K562 (cell line): ENCODE results near the gene ZNF485. TPM values are rescaled to one million over a fixed set of nuclear protein-coding genes. Genes with fewer than 3 reads are reported as not detected.

Source experiments
- CREB1 ChIP-seq, 2 experiments: sonication (generic) in 1 of 2; formaldehyde crosslinking in 1 of 2; IDR thresholded peaks; 2 replicates each; pipeline versions ENCODE4 v1.6.1 to v1.8.0; 2012 to 2022; ENCODE audit warnings: inconsistent platforms in 1 of 2, mild to moderate bottlenecking in 1 of 2, missing genetic modification reagents in 1 of 2, moderate library complexity in 1 of 2
- EZH2 ChIP-seq: IDR thresholded peaks from 2 replicates; pipeline ENCODE4 v1.6.1; 2012; ENCODE audit warnings: low read depth, mild to moderate bottlenecking, inconsistent platforms, low read length, borderline replicate concordance
- FOXA1 ChIP-seq: fragments of 450-650 bp; IDR thresholded peaks from 2 replicates; pipeline ENCODE4 v1.6.1; 2016; ENCODE audit warnings: mild to moderate bottlenecking, borderline replicate concordance
- MED1 ChIP-seq: sonication (generic); formaldehyde crosslinking; IDR thresholded peaks from 2 replicates; pipeline ENCODE4 v1.8.1; 2023; ENCODE audit warnings: missing genetic modification reagents, borderline replicate concordance
- NFXL1 ChIP-seq: fragments of 450-650 bp; formaldehyde crosslinking; IDR thresholded peaks from 2 replicates; pipeline ENCODE4 v1.4.0; 2021; ENCODE audit warnings: mild to moderate bottlenecking
- RAD21 ChIP-seq, 2 experiments: fragments of 250-450 bp in 1 of 2; fragments of 450-650 bp in 1 of 2; sonication (Bioruptor Pico) in 1 of 2; formaldehyde crosslinking in 1 of 2; IDR thresholded peaks in 1 of 2; conservative IDR thresholded peaks in 1 of 2; 2 replicates each; pipeline versions ENCODE4 v1.4.0 to v1.8.0; 2020 to 2022; ENCODE audit warnings: mild to moderate bottlenecking in 2 of 2, moderate library complexity in 1 of 2
- RFX1 ChIP-seq: fragments of 450-650 bp; IDR thresholded peaks from 2 replicates; pipeline ENCODE4 v1.6.1; 2016; ENCODE audit warnings: mild to moderate bottlenecking, moderate library complexity
- ZBTB43 ChIP-seq: sonication (generic); formaldehyde crosslinking; IDR thresholded peaks from 2 replicates; pipeline ENCODE4 v1.8.0; 2023; ENCODE audit warnings: mild to moderate bottlenecking, missing genetic modification reagents
- ZNF280B ChIP-seq: fragments of 250-450 bp; sonication (Bioruptor Pico); IDR thresholded peaks from 2 replicates; pipeline ENCODE4 v1.5.1; 2021; ENCODE audit warnings: mild to moderate bottlenecking
- ZNF282 ChIP-seq: sonication (generic); formaldehyde crosslinking; IDR thresholded peaks from 2 replicates; pipeline ENCODE4 v1.8.1; 2023; ENCODE audit warnings: missing genetic modification reagents
- polyA plus RNA-seq, 8 experiments: library from polyadenylated mRNA; depleted of rRNA in 4 of 8; stranded (reverse) in 5 of 8; unstranded in 3 of 8; fragments of >200 nt; fragmentation: Nextera tagmentation in 2 of 8; fragmentation: Illumina TruSeq in 1 of 8; extraction: Ambion mirVana in 2 of 8; extraction: Trizol in 1 of 8; gene quantifications; 2 replicates each; pipeline versions ENCODE4 v1.2.1 to v1.2.3, GENCODE V29; 2011 to 2014; ENCODE audit warnings: inconsistent platforms in 1 of 8, missing spikeins in 1 of 8
- total RNA-seq, 7 experiments: library from RNA; depleted of rRNA in 6 of 7; stranded (reverse); fragments of >200 nt in 6 of 7; fragmentation: Illumina TruSeq in 2 of 7; extraction: Trizol in 2 of 7; gene quantifications; 2 replicates each; pipeline versions ENCODE4 v1.2.1 to v1.2.3, GENCODE V29; 2011 to 2021; ENCODE audit warnings: low replicate concordance in 1 of 7
- TF ChIP-seq, protein P1 (sequence below): fragments of 200-800 bp; sonication (Bioruptor generic); IDR thresholded peaks from 2 replicates; pipeline ENCODE4 v1.6.1; 2017; ENCODE audit warnings: missing genetic modification characterization, missing compliant biosample characterization
- TF ChIP-seq, protein P2 (sequence below): IDR thresholded peaks from 3 replicates; pipeline ENCODE4 v1.6.1; 2011; ENCODE audit warnings: borderline replicate concordance, mild to moderate bottlenecking; ENCODE audit not compliant: insufficient read length, insufficient read depth
- TF ChIP-seq, protein P3 (sequence below): fragments of 450-650 bp; formaldehyde crosslinking; IDR thresholded peaks from 2 replicates; pipeline ENCODE4 v1.4.0; 2022; ENCODE audit warnings: missing genetic modification characterization
- TF ChIP-seq, protein P4 (sequence below): fragments of 450-650 bp; conservative IDR thresholded peaks from 2 replicates; pipeline ENCODE4 v1.6.1; 2016; ENCODE audit warnings: missing genetic modification characterization, low read depth, mild to moderate bottlenecking, missing compliant biosample characterization, moderate library complexity

ZNF485 gene
- total and polyA plus RNA-seq, 9 of the 15 experiments (the other 6 are each of a cell fraction or from before 2014, with no cell fraction given), result 8.0 to 18.7 (median 11.9) TPM

DNA sequence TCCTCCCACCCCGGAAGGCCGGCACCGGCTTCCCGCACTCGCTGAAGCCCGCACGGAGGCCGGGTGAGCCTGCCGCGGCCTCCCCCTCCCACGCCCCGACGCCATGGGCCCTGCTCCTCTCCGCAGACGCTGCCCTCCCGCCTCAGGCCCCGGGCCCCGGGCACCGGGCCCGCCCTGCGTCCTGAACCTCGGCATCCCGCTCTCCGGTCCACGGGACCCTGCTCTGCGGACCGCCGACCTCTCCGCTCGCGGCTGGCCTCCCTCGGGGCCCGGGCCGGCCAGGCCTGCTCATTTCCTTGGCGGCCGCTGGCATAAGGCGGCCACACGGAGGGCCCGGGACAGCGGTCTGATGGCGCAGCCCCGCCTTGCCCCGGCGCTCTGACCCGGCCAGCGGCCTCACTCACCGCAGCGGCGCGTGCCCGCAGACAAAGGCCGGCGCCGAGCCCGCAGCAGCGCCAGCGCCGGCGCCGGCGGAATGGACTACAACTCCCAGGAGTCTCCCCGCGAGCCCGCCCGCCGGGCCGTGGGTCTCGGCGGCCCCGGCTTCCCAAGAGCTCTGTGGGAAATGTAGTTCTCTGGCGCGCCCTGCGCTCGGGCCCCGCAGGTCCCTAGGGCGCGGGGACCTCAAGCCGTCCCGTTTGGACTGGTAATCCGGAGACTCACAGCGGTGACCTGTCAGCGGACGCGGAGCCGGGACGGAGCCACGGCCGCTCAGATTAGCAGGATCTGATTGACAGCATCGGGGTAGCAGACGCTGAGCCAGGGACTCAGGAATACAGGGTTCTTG is 42.4 kb downstream of the ZNF485 start, which contains the start of gene ZNF32 (continued):
- TF ChIP-seq ZBTB43 (CRISPR knock-in tag) (no peak), FOXA1 (no peak), ZNF282 (CRISPR knock-in tag) (no peak; the same call in 1 of the 2 replicates), EZH2 (no peak), RAD21 (CRISPR knock-in tag; conservative IDR thresholded peaks at IDR 0.05 in 1 of 2, IDR thresholded peaks at IDR 0.05 in 1 of 2) (no peak), RFX1 (no peak), CREB1 (IDR thresholded peaks at IDR 0.05) (no peak), CREB1 (CRISPR knock-in tag; IDR thresholded peaks at IDR 0.05) (no peak; the same call in 1 of the 2 replicates), MED1 (CRISPR knock-in tag) (no peak), ZNF280B (CRISPR knock-in tag) (no peak), NFXL1 (no peak)
- TF ChIP-seq, protein P1, sequence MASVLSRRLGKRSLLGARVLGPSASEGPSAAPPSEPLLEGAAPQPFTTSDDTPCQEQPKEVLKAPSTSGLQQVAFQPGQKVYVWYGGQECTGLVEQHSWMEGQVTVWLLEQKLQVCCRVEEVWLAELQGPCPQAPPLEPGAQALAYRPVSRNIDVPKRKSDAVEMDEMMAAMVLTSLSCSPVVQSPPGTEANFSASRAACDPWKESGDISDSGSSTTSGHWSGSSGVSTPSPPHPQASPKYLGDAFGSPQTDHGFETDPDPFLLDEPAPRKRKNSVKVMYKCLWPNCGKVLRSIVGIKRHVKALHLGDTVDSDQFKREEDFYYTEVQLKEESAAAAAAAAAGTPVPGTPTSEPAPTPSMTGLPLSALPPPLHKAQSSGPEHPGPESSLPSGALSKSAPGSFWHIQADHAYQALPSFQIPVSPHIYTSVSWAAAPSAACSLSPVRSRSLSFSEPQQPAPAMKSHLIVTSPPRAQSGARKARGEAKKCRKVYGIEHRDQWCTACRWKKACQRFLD (CRISPR knock-in tag), result peak; percentile 89
- TF ChIP-seq, protein P2, sequence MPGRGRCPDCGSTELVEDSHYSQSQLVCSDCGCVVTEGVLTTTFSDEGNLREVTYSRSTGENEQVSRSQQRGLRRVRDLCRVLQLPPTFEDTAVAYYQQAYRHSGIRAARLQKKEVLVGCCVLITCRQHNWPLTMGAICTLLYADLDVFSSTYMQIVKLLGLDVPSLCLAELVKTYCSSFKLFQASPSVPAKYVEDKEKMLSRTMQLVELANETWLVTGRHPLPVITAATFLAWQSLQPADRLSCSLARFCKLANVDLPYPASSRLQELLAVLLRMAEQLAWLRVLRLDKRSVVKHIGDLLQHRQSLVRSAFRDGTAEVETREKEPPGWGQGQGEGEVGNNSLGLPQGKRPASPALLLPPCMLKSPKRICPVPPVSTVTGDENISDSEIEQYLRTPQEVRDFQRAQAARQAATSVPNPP, result no peak
- TF ChIP-seq, protein P3, sequence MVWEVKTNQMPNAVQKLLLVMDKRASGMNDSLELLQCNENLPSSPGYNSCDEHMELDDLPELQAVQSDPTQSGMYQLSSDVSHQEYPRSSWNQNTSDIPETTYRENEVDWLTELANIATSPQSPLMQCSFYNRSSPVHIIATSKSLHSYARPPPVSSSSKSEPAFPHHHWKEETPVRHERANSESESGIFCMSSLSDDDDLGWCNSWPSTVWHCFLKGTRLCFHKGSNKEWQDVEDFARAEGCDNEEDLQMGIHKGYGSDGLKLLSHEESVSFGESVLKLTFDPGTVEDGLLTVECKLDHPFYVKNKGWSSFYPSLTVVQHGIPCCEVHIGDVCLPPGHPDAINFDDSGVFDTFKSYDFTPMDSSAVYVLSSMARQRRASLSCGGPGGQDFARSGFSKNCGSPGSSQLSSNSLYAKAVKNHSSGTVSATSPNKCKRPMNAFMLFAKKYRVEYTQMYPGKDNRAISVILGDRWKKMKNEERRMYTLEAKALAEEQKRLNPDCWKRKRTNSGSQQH (CRISPR knock-in tag), result no peak
- TF ChIP-seq, protein P4, sequence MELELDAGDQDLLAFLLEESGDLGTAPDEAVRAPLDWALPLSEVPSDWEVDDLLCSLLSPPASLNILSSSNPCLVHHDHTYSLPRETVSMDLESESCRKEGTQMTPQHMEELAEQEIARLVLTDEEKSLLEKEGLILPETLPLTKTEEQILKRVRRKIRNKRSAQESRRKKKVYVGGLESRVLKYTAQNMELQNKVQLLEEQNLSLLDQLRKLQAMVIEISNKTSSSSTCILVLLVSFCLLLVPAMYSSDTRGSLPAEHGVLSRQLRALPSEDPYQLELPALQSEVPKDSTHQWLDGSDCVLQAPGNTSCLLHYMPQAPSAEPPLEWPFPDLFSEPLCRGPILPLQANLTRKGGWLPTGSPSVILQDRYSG, result 0 out of 2 replicates have a peak, but pooled peaks have one; percentile 20
